AG09309 (cell line): ENCODE results near the gene ADAMTS2.

Source experiments
- DNase-seq: peaks from one replicate; pipeline ENCODE4 v3.0.0-alpha.2; 2010; ENCODE audit warnings: low read depth
- H3K4me3 ChIP-seq: 2 replicates; pipeline ENCODE4 v1.5.1; 2011; ENCODE audit warnings: mild to moderate bottlenecking, low read depth, low read length, moderate library complexity; ENCODE audit not compliant: control insufficient read depth
- TF ChIP-seq, protein P1 (sequence below): IDR thresholded peaks from 2 replicates; pipeline ENCODE4 v1.5.1; 2011; ENCODE audit warnings: mild to moderate bottlenecking, low read depth, low read length, inconsistent platforms; ENCODE audit not compliant: insufficient read depth, control insufficient read depth; ENCODE audit errors: missing control alignments

Gene ADAMTS2

DNA sequence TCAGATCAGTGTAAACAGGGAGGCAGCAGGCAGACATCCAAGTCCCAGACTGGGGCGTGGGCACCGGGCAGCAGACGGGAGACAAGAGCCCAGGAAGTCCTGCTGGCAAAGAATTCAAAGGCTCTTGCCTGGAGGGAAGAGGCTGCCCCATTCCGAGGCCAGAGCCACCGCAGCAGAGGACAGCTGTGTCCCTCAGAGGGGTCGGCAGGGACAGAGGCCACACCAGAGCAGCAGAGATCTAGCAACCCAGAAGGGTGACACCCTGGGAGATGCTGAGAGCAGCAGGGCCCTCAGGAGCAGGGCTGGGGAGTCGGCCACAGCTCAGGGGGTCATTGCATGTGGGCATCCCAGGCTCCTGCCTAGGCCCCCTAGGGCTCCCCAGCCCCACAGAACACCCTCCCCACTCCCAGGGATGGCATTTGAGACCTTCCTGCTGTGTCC is 29.1 kb downstream of the ADAMTS2 start:
- no peak for DNase-seq

DNA sequence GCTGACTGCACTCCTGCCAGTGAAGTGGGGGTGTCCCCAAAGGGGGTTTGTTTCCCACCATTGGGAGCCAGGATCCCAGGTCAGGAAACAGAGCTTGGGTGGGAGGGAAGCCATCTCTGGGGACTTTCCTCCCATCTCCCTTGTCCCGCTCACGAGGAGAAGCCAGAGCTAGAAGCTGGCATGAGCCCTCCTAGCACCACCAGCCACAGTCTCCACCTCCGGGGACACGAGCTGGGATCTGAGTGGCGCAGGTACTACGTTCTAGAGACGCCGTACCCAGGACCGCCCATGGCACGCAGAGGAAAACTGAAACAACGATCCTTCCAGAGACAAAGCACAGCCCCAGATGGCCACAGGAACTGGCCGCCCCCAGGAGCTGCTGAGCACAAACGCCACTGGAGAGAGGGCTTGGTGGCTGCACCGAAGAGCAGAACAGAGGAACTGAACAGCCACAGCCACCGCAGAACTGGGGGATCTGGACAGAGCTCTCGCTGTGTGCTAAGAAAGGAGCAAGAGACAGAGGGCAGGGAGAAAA is 29.8 kb downstream of the ADAMTS2 start:
- no peak for DNase-seq
- TF ChIP-seq, protein P1, sequence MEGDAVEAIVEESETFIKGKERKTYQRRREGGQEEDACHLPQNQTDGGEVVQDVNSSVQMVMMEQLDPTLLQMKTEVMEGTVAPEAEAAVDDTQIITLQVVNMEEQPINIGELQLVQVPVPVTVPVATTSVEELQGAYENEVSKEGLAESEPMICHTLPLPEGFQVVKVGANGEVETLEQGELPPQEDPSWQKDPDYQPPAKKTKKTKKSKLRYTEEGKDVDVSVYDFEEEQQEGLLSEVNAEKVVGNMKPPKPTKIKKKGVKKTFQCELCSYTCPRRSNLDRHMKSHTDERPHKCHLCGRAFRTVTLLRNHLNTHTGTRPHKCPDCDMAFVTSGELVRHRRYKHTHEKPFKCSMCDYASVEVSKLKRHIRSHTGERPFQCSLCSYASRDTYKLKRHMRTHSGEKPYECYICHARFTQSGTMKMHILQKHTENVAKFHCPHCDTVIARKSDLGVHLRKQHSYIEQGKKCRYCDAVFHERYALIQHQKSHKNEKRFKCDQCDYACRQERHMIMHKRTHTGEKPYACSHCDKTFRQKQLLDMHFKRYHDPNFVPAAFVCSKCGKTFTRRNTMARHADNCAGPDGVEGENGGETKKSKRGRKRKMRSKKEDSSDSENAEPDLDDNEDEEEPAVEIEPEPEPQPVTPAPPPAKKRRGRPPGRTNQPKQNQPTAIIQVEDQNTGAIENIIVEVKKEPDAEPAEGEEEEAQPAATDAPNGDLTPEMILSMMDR: no peak
- no peak overlapping the region for H3K4me3 ChIP-seq

More for the DNA sequence above, 29.1 kb downstream of the ADAMTS2 start:
- H3K4me3 ChIP-seq: no peak overlapping the region
- TF ChIP-seq, protein P1: no peak

DNA sequence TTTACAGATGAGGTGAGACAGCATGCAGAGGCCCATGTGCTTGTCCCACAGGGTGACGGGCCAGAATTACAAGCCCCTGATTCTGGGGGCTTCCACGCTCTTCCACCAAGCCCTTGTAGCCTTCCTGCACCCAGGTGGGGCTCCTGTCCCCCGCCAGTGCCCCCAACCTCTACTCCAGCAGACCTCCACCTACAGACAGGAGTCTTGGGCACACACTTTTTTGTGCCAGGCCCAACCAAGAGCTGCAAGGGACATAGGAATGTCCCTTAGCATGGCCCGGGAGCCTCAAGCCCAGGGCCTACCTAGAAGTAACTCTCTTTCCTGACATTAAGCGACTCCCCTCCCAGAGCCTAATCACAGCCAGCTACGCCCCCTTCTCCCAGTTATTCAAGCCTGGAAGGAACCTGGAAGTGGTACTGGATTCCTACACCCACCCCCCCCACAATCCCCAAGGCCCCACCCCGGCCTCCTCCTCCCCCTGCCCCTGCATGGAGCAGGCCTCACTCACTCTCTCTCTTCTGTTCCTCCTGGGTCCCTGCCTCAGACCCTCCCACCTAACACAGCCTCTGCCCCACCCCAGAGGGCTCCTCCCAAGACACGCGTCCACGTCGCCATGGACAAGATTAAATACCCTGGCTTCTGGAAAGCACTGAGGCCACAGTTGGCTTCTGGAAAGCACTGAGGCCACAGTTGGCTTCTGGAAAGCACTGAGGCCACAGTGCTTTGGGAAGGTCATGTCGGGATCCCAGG is 30.5 kb downstream of the ADAMTS2 start:
- no peak overlapping the region for H3K4me3 ChIP-seq
- TF ChIP-seq, protein P1: no peak
- no peak for DNase-seq

DNA sequence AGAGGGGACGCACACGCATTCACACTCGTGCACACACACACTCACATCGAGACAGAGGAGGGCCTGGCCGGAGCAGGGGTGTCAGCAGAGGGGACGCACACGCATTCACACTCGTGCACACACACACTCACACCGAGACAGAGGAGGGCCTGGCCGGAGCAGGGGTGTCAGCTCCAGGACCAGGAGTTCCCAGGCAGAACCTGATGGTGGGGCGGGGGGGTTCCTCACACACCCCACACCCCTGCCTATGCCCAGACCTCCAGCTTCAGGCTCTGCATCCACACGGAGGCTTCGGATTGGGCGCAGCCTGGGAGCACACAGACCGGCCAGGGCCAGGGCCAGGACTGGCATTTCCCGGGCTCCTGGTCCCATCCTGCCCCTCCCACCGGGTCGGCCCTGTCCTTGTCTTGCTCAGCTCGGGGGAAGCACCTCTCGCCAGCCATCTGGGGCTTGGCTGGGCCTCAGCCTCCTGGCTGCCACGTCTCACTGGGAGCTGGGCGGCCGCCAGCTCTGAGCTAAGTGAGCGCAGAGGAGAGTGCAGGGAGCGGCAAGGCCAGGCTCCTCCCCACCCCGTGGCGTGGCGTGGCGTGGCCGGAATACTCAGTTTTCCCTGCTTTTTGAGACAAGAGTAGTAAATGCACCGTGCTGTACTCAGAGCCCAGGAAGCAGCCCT is 31.3 kb downstream of the ADAMTS2 start:
- DNase-seq: peak; percentile 89
- TF ChIP-seq, protein P1: no peak

DNA sequence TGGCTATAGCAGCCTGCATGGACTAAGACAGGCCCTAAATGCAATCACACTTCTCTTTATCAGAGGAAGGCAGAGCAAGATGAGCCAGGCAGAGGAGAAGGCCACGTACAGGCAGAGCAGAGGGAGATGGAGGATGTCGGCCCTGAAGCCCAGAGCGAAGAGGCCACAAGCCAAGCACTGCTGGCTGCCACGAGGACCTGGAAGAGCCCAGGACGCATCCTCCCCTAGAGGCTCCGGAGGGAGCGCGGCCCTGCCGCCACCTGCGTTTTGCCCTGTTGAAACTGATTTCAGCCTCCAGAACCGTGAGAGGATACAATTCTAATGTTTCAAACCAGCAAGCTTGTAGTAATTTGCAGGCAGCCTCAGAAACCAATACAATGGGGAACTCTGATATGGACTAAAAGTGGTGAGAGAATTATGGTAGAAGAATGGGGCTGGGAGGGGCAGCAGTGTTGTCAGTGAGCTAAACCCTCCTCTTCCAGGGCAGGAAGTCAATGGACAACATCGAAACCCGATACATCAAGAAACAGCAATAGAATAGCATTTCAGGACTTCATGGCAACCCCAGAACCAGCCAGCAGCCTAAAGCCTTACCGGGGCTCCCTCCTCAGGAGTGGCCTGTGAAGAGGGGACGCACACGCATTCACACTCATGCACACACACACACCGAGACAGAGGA is 32.6 kb downstream of the ADAMTS2 start:
- H3K4me3 ChIP-seq: no peak overlapping the region
- no peak for DNase-seq
- TF ChIP-seq, protein P1: no peak

More for the DNA sequence above, 31.3 kb downstream of the ADAMTS2 start:
- H3K4me3 ChIP-seq: peak overlapping the region; percentile 5

DNA sequence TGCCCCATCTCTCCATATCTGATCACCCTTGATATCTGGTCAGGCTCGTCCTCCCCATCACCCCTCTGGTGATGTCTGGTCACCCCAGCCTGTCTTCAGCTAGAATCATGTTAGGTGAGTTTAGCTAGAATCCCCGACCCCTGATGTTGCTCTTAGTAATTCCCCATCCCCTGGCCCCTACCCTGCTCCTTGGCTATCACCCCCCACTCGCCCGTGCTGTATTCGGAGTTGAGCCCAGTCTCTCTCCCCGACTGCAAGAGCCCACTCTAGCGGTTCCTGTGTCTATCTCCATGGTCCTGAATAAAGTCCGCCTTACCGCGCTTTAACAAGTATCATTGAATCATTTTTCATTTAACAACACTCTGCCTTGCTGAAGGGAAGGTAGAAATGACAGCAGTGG is 33.7 kb downstream of the ADAMTS2 start:
- TF ChIP-seq, protein P1: no peak
- DNase-seq: no peak
- H3K4me3 ChIP-seq: no peak overlapping the region
